Measurements from ENCODE around the gene JPH3.

JPH3 gene

DNA sequence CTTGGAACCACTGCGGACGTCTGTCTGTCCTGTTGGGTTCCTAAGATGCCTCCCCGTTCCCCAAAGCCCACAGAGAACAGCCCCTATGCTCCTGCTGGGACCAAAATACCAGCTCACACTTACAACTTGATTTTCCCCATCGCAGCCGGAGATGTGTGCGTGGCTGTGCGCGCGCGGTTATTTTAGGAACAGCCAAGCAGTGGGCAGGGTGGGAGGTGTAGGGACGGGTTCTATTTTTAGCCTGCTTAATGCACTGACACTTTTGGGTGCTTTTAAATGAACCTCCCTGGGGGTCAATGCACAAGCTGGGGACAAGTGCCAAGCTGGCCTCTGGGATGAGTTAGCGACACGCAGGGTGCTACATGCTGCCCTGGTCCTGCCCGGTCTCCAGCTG lies 89.4 kb downstream of the JPH3 start:
- in situ Hi-C loops (cut with MboI; ENCODE audit: low sequenced_read_pairs), result no loop called here

DNA sequence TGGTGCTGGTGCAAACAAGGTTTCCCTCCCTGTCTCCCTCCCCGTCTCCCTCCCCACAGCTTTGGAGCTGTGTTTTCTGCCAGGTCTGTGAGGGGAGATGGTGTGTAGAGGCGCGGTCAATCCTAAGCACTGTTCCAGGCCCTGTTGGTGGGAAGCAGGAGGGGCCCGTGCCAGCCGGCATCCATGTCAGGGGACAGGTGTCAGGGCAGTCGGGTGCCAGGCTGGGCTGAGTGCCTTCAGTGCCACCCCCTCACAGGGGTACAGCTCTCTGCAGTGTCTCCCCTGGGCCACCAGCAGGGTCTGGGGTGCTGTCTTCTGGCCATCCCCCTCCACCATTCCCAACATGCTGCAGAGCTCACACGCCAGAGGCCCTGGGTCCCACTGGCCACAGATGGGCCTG lies 89.9 kb downstream of the JPH3 start:
- in situ Hi-C loops (cut with MboI; ENCODE audit: low sequenced_read_pairs), result no loop called here

DNA sequence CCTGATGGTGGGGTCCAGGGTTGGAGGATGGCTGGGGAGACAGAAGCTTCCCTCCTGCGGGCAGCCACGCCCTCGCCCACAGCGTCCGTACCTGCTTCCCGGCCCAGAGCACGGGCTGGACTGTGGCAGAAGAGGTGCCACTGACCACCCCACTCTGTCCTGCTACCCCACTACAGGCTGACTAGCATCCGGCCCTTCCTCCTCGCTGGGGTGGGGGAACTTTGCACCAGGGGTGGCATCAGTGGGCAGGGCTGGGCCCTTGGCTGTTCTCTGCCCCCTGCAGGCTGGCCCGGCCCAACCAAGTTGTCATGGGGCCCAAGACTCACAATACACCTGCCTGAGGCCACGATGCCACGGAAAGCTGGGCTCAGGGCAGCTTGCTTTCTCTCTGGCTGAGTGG lies 90.4 kb downstream of the JPH3 start:
- in situ Hi-C loops (cut with MboI; ENCODE audit: low sequenced_read_pairs), result no loop called here

DNA sequence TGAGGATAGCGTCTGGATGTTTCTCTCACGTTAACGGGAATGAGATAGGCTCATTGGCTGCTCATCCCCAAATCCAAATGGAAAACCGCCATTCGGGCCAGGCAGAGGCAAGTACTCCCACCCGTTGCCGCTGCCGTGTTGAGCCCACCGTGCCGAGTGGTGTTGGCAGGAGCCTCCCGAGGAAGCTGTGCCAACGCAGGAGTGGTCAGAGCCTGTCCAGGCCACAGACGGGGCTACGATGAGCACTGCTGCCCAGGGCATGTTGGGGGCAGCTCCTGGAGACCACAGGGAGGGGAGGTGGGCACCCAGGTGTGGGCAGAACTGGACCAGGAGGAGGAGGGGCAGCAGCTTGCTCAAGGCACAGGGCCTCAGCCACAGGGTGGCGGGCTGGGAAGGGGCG lies 91.5 kb downstream of the JPH3 start:
- in situ Hi-C loops (cut with MboI; ENCODE audit: low sequenced_read_pairs), result no loop called here

DNA sequence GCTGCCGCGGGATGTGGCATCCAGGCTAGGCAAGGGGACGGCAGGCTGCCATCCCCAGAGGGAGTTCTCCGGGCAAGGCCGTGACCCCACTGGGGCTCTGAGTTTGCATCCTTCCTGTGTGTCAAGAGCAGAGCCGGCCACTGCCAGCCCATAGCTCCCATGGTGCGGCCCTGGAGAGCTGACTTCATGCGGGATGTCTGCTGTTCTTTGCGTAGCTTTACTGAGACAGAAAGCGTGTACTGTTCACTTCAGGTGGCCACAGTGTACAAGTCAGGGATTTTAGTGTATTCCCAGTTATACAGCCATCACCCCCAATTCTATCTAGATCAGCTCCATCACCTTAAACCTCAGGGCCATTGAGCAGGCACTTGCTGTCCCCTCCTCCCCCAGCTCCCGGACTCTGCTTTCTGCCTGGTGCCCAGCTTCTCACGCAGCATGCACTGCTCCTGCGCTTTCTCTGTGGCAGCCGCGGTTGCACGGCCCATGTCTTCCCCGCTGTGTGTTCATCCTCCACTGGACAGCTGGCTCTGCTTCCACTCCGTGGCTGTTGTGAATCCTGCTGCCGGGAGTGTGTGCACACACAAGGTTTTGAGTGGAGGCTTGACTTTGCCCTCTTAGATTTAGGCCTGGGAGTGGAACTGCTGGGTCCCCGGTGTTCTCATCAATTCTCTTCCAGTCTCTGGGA lies 92.3 kb downstream of the JPH3 start:
- in situ Hi-C loops (cut with MboI; ENCODE audit: low sequenced_read_pairs), result no loop called here

DNA sequence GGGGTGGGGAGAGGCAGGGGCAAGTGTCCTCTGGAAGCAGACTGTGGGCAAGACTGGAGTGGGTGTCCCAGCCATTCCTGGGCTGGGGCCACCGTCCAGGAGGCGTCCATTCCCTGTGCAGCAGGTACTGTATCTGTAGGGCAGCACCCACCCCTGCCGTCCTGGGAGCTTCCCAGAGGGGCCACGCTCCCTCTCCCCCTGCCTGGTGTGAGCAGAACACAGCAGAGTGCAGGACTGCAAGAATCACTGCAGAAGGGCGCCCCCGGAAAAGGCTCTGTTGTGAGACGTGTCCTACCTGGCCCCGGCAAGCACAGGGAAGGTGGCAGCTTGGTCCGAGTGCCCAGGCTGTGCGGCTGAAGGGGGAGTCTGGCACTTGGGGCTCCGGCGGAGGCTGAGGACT lies 93.2 kb downstream of the JPH3 start:
- in situ Hi-C loops (cut with MboI; ENCODE audit: low sequenced_read_pairs), result no loop called here

DNA sequence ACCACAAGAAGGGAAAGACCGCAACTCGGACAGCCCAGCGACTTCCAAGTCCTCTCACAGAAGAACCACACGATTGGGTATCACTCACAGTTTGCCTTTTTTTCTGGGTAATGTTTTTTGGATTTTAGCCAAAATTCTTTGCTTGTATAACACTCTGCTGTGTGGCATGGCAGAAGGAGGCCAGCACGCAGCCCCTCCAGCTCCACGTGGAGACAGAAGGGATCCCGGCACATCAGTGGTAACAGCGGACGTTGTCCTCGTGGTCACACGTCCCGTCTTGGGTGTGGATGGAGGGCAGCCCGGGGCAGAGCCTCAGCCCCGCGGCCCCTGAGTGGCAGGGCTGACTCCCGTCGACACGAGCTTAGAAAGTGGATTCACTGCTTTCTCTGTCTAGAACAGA lies 94.4 kb downstream of the JPH3 start:
- in situ Hi-C loops (cut with MboI; ENCODE audit: low sequenced_read_pairs), result no loop called here

DNA sequence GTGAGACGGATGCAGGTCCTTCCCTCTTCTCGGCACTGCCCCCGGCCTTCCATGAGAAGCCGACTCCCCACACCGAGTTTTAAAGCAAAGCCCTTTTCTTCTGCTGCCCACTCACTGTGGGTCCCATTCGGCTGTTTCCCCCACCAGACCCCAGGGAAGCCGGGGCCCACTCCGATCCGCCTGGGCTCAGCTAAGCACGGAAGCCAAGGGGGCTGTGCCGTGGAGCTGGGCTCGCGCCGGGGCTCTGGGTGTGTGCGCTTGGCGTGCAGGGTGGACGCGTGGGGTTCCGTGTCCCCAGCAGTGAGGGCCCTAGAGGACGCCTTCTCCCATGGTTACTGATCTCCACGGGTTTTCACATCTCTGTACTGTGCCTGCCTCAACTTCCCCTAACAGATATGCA lies 94.9 kb downstream of the JPH3 start:
- in situ Hi-C loops (cut with MboI; ENCODE audit: low sequenced_read_pairs), result no loop called here

DNA sequence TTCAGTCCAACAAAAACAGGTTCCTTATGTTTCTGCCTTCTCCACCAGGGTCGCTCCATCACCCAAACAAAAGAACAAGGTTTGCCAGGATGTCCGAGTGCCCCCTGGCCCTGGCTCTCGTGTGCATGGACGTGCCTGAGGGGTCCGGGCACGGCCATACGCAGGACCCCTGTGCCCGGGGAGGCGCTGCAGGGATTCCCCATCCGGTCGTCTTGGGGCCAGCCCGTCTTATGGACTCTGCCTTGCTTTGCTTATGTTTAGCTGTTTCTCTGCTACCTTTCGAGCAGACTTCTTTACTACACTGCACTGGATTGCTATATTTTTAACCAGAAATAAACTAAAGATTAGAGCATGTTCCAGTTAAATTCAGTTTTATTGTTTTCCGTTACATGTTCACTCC lies 95.5 kb downstream of the JPH3 start:
- in situ Hi-C loops (cut with MboI; ENCODE audit: low sequenced_read_pairs), result no loop called here

DNA sequence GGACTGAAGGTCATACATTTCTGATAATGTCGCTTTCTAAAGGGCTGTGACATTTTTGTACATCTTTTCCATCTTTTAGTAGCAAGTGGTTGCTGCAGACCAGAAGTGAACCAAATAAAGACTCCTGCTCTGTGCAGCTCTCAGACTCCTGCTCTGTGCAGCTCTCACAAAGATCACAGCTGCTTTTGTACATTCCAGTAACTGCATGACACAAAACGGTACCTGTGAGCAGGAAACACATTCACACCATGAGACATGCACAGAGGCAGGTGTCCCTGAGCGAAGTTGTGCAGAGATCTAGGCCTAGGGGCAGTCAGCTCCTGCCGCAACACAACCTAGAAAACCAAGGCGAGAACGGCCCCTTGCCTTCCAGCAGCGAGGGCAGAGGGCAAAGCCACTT lies 95.9 kb downstream of the JPH3 start:
- in situ Hi-C loops (cut with MboI; ENCODE audit: low sequenced_read_pairs), result no loop called here

DNA sequence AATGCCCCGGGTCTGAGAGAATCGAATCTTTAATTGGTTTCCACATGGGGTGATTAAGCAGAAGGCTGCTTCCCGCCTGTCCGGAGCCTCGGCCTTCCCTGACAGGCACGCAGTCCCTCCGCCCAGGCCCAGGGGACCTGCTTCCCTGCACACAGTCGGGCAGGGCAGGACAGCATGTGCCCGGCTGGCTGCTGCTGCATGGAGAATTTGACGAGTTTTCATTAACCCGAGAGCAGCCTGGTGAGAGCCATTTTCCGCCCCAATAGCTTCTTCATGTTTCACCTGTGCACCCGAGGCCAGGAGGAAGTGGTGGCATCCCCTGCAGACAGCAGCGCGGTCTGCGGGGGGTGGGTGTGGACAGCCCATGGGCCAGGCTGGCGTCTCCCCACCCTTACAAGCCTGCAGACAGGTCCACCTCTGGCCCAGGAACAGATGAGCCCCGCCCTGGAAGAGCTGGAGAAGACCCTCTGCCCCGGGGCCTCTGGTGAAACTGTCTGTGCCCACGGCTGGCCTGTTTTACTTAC lies 96.4 kb downstream of the JPH3 start:
- in situ Hi-C loops (cut with MboI; ENCODE audit: low sequenced_read_pairs), result no loop called here

DNA sequence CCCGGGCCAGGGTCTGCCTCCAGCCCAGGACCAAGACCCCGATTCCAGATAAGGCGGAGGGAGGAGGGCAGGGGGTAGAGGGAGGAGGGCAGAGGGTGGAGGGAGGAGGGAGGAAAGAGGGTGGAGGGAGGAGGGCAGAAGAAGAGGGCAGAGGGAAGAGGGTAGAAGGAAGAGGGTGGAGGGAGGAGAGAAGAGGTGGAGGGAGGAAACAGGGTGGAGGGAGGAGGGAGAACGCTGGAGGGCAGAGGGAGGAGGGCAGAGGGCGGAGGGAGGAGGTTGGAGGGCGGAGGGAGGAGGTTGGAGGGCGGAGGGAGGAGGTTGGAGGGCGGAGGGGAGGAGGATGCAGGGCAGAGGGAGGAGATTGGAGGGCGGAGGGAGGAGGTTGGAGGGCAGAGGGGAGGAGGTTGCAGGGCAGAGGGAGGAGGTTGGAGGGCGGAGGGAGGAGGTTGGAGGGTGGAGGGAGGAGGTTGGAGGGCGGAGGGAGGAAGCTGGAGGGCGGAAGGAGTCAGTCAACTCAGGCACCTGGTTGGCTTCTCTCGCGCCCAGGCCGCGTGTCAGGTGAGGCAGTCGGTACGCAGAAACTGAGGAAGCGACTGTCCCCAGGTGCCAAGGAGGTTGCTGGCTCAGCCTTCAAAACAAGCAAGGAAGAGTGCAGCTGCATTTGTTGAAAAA lies 98.2 kb downstream of the JPH3 start:
- in situ Hi-C loops (cut with MboI; ENCODE audit: low sequenced_read_pairs), result no loop called here

DNA sequence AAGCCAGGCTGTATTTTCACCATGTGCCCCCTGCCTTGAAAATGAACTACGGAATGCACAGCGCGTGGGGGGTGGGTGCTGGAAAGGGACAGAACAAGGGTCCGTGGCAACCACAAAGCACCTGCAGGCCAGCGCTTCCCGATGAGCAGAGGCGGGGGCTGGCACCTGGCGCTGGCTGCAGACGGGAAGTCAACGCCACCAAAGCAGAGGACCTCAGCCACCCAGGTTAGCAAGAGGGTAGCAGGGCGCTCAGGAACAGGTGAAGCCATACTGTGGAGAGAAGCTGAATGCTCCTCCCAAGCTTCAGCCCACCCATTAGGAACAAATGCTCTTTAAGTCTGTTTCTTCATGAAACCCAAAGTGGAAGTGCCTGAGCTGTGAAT lies 98.8 kb downstream of the JPH3 start:
- in situ Hi-C loops (cut with MboI; ENCODE audit: low sequenced_read_pairs), result no loop called here

DNA sequence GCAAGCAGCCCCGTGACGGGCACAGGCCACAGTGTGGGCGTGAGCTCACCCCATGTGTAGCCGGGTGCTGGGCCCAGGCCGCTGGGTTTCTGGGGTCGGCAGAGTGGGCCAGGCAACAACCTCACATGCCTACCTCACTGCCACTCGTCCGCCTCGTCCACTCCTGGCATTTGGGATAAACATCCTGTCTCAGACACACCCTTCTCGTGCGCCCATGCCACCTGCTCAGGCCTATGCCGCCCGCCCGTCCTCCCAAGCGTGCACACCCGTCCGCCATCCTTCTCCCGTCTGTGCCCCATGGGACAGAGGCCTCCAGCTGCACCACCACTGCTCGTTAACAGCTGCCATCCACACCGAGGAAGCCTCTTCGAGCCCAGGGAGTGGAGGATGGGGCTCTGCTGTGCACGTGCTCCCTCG lies 99.2 kb downstream of the JPH3 start:
- in situ Hi-C loops (cut with MboI; ENCODE audit: low sequenced_read_pairs), result no loop called here

DNA sequence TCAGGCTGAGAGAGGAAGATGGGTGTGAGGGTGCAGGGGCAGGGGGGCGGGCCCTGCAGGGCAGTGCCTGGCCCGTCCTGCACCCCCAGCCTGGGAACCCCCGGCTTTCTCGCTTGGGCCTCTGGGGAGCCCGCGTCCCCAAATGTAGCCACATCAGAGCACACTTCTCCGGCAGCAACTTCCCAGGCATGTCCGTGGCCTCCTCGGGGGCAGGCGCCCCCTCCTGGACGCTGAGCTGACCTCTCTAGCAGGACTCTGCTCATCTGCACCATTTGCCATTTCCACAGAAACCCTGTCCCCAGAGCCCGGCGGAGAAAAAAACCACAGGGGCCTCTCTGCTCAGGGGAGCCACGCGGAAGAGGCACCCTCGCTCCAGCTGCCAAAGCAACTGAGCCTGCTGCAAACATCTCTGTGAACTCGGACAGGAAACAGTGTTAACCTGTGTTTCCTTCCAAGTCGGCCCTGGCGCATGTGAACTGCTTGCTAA lies 100.1 kb downstream of the JPH3 start:
- in situ Hi-C loops (cut with MboI; ENCODE audit: low sequenced_read_pairs), result no loop called here

DNA sequence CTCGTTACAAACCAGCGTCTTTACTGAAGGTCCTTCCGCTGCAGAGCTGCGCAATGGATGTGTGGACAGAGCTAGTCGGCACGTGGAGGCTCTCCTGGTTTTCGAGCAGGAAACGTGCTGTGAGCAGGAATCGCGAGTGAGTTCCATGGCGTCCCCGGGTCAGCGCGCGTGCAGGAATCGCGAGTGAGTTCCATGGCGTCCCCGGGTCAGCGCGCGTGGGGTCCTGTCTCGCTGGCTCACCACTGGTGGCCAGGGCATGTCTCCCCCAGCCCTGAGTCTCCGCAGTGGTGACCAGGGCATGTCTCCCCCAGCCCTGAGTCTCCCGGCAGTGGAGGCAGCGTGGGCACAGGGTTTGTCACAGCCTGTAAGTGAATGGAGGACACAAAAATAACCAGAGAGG lies 100.8 kb downstream of the JPH3 start:
- in situ Hi-C loops (cut with MboI; ENCODE audit: low sequenced_read_pairs), result no loop called here

DNA sequence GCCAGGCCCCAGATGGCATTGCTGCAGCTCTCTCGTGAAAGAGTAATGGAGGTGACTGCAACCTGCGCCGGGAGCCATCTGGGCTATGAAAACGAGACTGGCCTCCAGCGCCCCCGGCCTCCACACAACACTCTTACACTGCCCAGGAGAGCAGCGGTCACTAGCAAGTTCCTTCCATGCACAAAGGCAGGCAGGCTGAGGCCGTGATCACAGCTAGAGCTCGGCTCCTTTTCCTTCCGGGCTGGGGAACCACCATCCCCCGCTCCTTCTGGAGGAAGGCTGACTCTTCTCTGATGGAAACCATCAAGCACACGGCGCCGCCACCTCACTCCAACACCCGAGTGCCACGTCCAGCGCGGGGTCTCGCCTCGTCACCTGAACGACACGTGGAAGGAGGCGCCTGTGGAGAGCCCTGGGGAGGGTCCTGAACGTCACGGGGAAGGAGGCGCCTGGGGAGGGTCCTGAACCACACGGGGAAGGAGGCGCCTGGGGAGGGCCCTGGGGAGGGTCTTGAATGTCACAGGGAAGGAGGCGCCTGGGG lies 101.6 kb downstream of the JPH3 start:
- in situ Hi-C loops (cut with MboI; ENCODE audit: low sequenced_read_pairs), result no loop called here

DNA sequence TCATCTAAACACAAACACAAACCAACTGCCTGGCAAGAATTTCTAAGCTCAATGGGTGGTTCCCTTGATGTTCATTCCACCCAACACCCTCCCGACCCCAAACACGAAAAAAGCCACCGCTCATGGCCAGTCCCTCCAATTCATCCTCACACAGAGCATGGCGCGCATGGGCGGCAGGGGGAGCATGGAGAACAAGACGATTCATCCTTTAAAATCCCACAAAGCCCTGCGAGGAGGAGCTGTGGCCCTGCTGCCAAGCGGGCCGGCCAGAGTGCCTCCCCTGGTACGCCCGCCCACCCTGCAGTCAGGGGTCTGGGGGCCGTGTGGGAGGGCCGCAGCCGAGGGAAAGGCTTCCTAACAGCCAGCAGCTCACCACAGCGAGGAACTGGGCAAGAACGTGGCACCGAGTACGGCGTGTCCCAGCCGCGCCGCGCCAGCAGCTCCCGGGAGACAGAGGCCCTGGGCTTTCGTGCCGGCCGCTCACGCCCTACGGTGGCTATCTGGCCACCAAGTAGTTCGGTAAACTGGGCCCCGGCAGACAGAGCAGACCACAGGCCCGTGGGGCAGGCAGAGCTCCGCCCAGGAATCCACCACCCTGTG lies 102.5 kb downstream of the JPH3 start:
- in situ Hi-C loops (cut with MboI; ENCODE audit: low sequenced_read_pairs), result no loop called here

DNA sequence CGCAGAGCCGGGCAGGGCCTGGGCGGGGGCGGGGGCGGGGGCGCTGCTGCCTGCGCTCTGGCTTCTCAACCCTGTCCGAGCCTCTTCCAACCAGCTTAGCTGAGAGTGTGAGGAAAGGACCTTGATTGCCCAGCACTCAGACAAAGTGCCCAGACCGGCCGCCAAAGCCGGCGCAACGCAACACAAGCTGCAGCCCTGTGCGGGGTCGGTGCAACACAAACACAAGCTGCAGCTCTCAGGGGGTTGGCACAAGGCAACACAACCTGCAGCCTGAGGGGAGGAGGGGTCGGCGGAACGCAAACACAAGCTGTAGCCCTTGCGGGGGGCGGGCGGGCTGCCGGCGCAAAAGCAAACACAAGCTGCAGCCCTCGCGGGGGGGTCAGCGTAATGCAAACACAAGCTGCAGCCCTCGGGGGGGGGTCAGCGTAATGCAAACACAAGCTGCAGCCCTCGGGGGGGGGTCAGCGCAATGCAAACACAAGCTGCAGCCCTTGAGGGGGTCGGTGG lies 103.5 kb downstream of the JPH3 start:
- in situ Hi-C loops (cut with MboI; ENCODE audit: low sequenced_read_pairs), result no loop called here

DNA sequence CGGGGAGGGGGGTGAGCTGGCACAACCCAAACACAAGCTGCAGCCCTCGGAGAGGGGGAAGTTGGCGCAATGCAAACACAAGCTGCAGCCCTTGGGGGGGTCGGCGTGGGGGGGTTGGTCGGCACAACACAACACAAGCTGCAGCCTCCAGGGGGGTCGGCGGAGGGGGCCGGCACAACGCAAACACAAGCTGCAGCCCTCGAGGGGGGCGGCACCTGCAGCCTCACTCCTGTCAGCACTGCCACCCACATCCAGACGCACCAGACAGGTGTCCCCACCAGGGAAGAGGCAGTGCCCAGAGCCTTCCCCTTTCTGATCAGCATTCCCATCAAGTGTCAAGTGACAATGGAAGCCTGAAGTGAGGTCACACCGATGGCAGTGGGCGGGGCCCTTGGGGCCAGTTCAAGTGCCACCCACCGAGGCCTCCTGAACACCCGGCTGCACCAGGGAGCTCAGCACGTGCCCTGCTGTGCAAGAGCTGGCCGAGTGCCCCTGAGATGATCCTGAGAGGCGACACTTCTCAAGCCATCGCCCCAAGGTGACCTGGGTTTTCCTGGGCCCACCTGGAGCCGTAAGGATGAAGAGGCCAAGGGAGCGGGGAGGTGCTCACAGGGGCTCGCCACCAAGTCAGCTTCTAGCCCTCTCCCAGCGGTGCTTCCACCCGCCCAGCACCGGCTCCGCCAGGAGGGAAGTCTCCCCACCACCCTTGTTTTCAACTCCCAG lies 104.1 kb downstream of the JPH3 start:
- in situ Hi-C loops (cut with MboI; ENCODE audit: low sequenced_read_pairs), result no loop called here

DNA sequence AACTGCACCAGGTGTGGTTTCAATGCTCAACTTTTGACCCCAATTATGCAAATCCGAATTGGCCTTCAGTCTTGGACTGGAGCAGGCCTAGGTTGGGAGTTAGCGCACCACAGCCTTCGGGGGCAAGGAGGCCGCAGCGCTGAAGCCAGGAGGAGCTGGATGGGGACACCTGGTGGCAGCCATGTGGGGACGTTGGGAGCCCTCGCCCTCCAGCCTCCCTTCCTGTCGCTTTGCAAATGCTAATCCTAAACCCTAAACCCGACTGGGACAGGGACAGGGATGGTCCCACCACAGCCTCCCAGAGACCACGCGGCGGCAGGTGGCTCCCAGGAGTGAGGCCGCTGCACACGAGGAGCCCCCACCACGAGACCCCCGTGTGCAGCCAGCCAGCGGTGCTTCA lies 104.8 kb downstream of the JPH3 start:
- in situ Hi-C loops (cut with MboI; ENCODE audit: low sequenced_read_pairs), result no loop called here

All from HL-60/S4 (cell line).